PC-9 (cell line): ENCODE measurements around the gene TPRG1.

Experiments
- EZH2 ChIP-seq: fragments of 200-600 bp; sonication (generic); IDR thresholded peaks from 2 replicates; pipeline ENCODE4 v1.8.0; 2017; ENCODE audit warnings: antibody characterized with exemption, low read depth
- TF ChIP-seq, protein P1 (sequence below): fragments of 200-600 bp; sonication (generic); conservative IDR thresholded peaks from 2 replicates; pipeline ENCODE4 v1.6.1; 2017; ENCODE audit warnings: mixed run types, antibody characterized with exemption, mild to moderate bottlenecking, moderate library complexity

DNA sequence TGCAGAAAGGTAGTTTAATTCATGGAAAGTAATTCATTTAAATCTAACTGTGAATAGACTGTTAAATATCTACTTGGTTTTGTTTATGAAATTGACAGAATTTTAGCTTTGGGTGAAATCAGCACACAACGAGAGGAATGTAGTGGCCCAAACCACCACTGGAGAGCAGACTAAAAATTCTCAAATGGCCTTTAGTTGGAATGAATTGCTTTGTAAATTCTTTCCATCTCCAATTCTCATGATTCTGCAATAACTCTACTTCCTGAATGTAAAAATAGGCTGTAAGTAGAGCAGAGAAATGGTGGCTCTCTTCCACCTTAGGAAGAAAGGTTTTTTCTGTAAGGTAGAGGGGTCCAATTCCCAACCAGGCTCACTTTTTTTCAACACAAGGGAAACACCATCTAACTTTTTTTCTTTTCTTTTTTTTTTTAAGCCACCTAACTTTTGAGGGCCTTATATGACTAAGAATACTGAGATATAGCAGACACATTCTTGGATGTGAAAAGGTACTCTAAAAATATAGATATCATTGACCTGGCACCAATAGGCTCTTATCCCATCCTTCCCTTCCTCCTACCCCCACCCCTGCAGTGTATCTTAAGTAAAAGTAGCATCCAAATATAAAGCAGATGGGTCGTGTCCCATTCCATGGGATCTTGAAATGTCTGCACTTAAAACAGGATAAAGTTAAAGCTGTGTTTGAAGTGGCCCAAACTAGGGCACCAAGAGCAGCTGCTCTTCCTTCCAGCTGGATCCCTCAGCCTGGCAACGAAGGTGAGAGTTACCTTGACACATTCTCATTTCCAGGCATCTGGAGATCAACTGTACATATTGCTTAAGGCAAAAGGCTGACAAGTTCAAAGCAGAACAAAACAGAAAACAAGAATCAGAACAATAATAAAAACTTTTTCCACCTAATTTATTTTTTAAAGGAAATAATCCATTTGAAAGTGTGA lies 194.1 kb downstream of the TPRG1 start:
- TF ChIP-seq, protein P1, sequence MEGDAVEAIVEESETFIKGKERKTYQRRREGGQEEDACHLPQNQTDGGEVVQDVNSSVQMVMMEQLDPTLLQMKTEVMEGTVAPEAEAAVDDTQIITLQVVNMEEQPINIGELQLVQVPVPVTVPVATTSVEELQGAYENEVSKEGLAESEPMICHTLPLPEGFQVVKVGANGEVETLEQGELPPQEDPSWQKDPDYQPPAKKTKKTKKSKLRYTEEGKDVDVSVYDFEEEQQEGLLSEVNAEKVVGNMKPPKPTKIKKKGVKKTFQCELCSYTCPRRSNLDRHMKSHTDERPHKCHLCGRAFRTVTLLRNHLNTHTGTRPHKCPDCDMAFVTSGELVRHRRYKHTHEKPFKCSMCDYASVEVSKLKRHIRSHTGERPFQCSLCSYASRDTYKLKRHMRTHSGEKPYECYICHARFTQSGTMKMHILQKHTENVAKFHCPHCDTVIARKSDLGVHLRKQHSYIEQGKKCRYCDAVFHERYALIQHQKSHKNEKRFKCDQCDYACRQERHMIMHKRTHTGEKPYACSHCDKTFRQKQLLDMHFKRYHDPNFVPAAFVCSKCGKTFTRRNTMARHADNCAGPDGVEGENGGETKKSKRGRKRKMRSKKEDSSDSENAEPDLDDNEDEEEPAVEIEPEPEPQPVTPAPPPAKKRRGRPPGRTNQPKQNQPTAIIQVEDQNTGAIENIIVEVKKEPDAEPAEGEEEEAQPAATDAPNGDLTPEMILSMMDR: no peak
- TF ChIP-seq EZH2: no peak
